HepG2 (cell line): ENCODE data around the gene DDIT4. TPM values are rescaled to one million over a fixed set of nuclear protein-coding genes. Genes with fewer than 3 reads are reported as not detected.
A peak's percentile ranks its signal among the peaks of the same experiment; 100 is the strongest.

ENCODE experiments used
- ATAC-seq: fragments of 200-7000 bp; cut with Tn5 transposase; 3 replicates; pipeline ENCODE4 v1.9.1; 2020; ENCODE audit warnings: mild to moderate bottlenecking, moderate library complexity
- BruUV-seq: library from RNA; stranded (reverse); fragments of 400-500 nt; replicated peaks from 2 replicates; lab custom pipeline; 2021; lab: Mats Ljungman, UMichigan
- CTCF ChIA-PET: fragments of 300-600 bp; formaldehyde crosslinking; extraction: SDS; loops from one replicate; lab custom pipeline; 2021; ENCODE audit warnings: low total read pairs, inconsistent platforms, low intra/inter-chr PET ratio; lab: Yijun Ruan, JAX
- POLR2A ChIA-PET: fragments of 350-600 bp; sonication (Branson Sonifier 250); formaldehyde crosslinking; loops from one replicate; lab custom pipeline; 2020; ENCODE audit warnings: antibody characterized with exemption, inconsistent platforms; lab: Yijun Ruan, JAX
- DNase-seq: peaks from one replicate; pipeline ENCODE4 v3.0.0-alpha.2; 2015; ENCODE audit warnings: low spot score
- FAIRE-seq: peaks from 3 replicates; lab custom pipeline; 2011; peaks lifted over from hg19 to GRCh38; lab: Jason Lieb, UNC
- H2AFZ ChIP-seq: one replicate; pipeline ENCODE4 v1.6.1; 2011; ENCODE audit warnings: low read length, inconsistent platforms
- H3K27ac ChIP-seq: fragments of 300-600 bp; 3 replicates; pipeline ENCODE4 v1.8.0; 2011; ENCODE audit warnings: mixed run types, mild to moderate bottlenecking, mixed read lengths, low read length, inconsistent platforms; ENCODE audit not compliant: insufficient read depth; ENCODE audit errors: extremely low read length
- H3K27me3 ChIP-seq, 2 experiments: fragments of 200-600 bp in 1 of 2; 2 replicates in 1 of 2; 3 replicates in 1 of 2; pipeline versions ENCODE4 v1.6.0 to v1.8.0; 2011; ENCODE audit warnings: low read length in 2 of 2, mild to moderate bottlenecking in 2 of 2, moderate library complexity in 2 of 2, inconsistent platforms in 1 of 2; ENCODE audit not compliant: insufficient read depth in 2 of 2, control insufficient read depth in 1 of 2
- H3K36me3 ChIP-seq, 2 experiments: fragments of 200-600 bp in 1 of 2; replicated peaks in 1 of 2; 2 replicates in 1 of 2; 3 replicates in 1 of 2; pipeline versions ENCODE4 v1.5.1 to v1.8.0; 2011; ENCODE audit warnings: low read length in 2 of 2, inconsistent platforms in 1 of 2; ENCODE audit not compliant: insufficient read depth in 2 of 2, control insufficient read depth in 1 of 2
- H3K4me1 ChIP-seq: 2 replicates; pipeline ENCODE4 v1.5.1; 2012; ENCODE audit warnings: low read length, inconsistent platforms; ENCODE audit not compliant: insufficient read depth
- H3K4me2 ChIP-seq: 2 replicates; pipeline ENCODE4 v1.6.0; 2011; ENCODE audit warnings: low read depth, low read length, inconsistent platforms
- H3K4me3 ChIP-seq, 3 experiments: fragments of 200-600 bp in 1 of 3; sonication (generic), shearing (Covaris generic) in 1 of 3; replicated peaks in 1 of 3; 2 replicates each; pipeline ENCODE4 v1.5.1; 2011 to 2016; ENCODE audit warnings: low read length in 3 of 3, inconsistent platforms in 2 of 3, low read depth in 2 of 3, mild to moderate bottlenecking in 2 of 3, control low read depth in 1 of 3, mixed read lengths in 1 of 3; ENCODE audit not compliant: insufficient read depth in 1 of 3
- H3K79me2 ChIP-seq: one replicate; pipeline ENCODE4 v1.6.1; 2011; ENCODE audit warnings: low read length, inconsistent platforms; ENCODE audit not compliant: insufficient read depth
- H3K9ac ChIP-seq: 2 replicates; pipeline ENCODE4 v1.6.0; 2011; ENCODE audit warnings: mild to moderate bottlenecking, low read depth, low read length, inconsistent platforms; ENCODE audit not compliant: insufficient read depth
- H3K9me3 ChIP-seq: 2 replicates; pipeline ENCODE4 v1.5.1; 2012; ENCODE audit warnings: mild to moderate bottlenecking, low read length
- H4K20me1 ChIP-seq: 2 replicates; pipeline ENCODE4 v1.6.0; 2011; ENCODE audit warnings: inconsistent platforms, mild to moderate bottlenecking, low read length, moderate library complexity; ENCODE audit not compliant: insufficient read depth
- CEBPB ChIP-seq: IDR thresholded peaks from 2 replicates; pipeline ENCODE4 v1.6.1; 2011; ENCODE audit warnings: low read depth, low read length, improper control_type of control experiment, borderline replicate concordance
- CENPT ChIP-seq: sonication (generic); formaldehyde crosslinking; IDR thresholded peaks from 2 replicates; pipeline ENCODE4 v1.8.0; 2022; ENCODE audit warnings: low read depth, mild to moderate bottlenecking, moderate library complexity, missing genetic modification reagents
- GABPA ChIP-seq, 2 experiments: IDR thresholded peaks; 2 replicates each; pipeline ENCODE4 v1.6.1; 2011 to 2016; ENCODE audit warnings: low read depth in 2 of 2, low read length in 1 of 2, missing biosample characterization in 1 of 2, missing genetic modification characterization in 1 of 2
- MBD4 ChIP-seq: IDR thresholded peaks from 2 replicates; pipeline ENCODE4 v1.6.1; 2012; ENCODE audit warnings: low read length, inconsistent platforms, borderline replicate concordance
- SNAPC2 ChIP-seq: sonication (generic); formaldehyde crosslinking; IDR thresholded peaks from 2 replicates; pipeline ENCODE4 v1.8.1; 2022; ENCODE audit warnings: mild to moderate bottlenecking, missing genetic modification reagents
- ZNF3 ChIP-seq: IDR thresholded peaks from 2 replicates; pipeline ENCODE4 v1.7.0; 2017; ENCODE audit warnings: inconsistent platforms
- ZNF841 ChIP-seq: sonication (generic); formaldehyde crosslinking; IDR thresholded peaks from 2 replicates; pipeline ENCODE4 v1.8.1; 2023; ENCODE audit warnings: missing genetic modification reagents, borderline replicate concordance
- ZSCAN29 ChIP-seq: sonication (generic); formaldehyde crosslinking; conservative IDR thresholded peaks from 2 replicates; pipeline ENCODE4 v1.4.0; 2020; ENCODE audit warnings: mild to moderate bottlenecking, missing genetic modification reagents
- ZSCAN31 ChIP-seq: sonication (generic); formaldehyde crosslinking; IDR thresholded peaks from 2 replicates; pipeline ENCODE4 v1.5.0; 2020; ENCODE audit warnings: low read depth, mild to moderate bottlenecking, missing genetic modification reagents
- WGBS: methylation state at CpG from one replicate; pipeline ENCODE4 v1.1.6; 2017; ENCODE audit warnings: low lambda C conversion rate; 5-methylcytosine and 5-hydroxymethylcytosine counted together
- in situ Hi-C: cut with HindIII; loops from 2 replicates; pipeline ENCODE4 v1.10.0; 2017; ENCODE audit warnings: low pct_unique_long_range_greater_than_20kb; ENCODE audit not compliant: extremely low pct_ligation_motif_present
- intact Hi-C: fragments of 100-400 bp; cut with micrococcal nuclease; formaldehyde crosslinking; loops from one replicate; pipeline ENCODE4 v1.10.0; 2022; ENCODE audit not compliant: unreplicated experiment
- polyA plus RNA-seq, 8 experiments: library from polyadenylated mRNA; depleted of rRNA in 3 of 8; stranded (reverse) in 7 of 8; unstranded in 1 of 8; fragments of >200 nt; fragmentation: Illumina TruSeq in 4 of 8; extraction: Trizol in 4 of 8; gene quantifications; 2 replicates each; pipeline versions ENCODE4 v1.2.1 to v1.2.3, GENCODE V29; 2011 to 2016; ENCODE audit warnings: low read depth in 4 of 8, missing spikeins in 1 of 8, mixed read lengths in 1 of 8; ENCODE audit not compliant: insufficient read depth in 1 of 8
- total RNA-seq, 5 experiments: library from RNA; depleted of rRNA; stranded (reverse); fragments of >200 nt; fragmentation: Illumina TruSeq; extraction: Trizol; gene quantifications; 2 replicates each; pipeline ENCODE4 v1.2.3, GENCODE V29; 2016; ENCODE audit warnings: low read depth in 1 of 5
- TF ChIP-seq, protein P1 (sequence below): sonication (generic); formaldehyde crosslinking; IDR thresholded peaks from 2 replicates; pipeline ENCODE4 v1.5.1; 2020; ENCODE audit warnings: mild to moderate bottlenecking, missing genetic modification reagents, moderate library complexity
- TF ChIP-seq, protein P2 (sequence below): sonication (generic); formaldehyde crosslinking; IDR thresholded peaks from 2 replicates; pipeline ENCODE4 v1.4.0; 2020; ENCODE audit warnings: missing genetic modification reagents

Gene DDIT4
- total and polyA plus RNA-seq, 2 of the 13 experiments (the other 11 are each of a cell fraction or from before 2014, with no cell fraction given): 35.6 to 40.7 TPM

DNA sequence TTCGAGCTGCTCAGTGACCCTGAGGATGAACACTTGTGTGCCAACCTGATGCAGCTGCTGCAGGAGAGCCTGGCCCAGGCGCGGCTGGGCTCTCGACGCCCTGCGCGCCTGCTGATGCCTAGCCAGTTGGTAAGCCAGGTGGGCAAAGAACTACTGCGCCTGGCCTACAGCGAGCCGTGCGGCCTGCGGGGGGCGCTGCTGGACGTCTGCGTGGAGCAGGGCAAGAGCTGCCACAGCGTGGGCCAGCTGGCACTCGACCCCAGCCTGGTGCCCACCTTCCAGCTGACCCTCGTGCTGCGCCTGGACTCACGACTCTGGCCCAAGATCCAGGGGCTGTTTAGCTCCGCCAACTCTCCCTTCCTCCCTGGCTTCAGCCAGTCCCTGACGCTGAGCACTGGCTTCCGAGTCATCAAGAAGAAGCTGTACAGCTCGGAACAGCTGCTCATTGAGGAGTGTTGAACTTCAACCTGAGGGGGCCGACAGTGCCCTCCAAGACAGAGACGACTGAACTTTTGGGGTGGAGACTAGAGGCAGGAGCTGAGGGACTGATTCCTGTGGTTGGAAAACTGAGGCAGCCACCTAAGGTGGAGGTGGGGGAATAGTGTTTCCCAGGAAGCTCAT lies 1.1 kb downstream of the DDIT4 start (continued):
- TF ChIP-seq, protein P1, sequence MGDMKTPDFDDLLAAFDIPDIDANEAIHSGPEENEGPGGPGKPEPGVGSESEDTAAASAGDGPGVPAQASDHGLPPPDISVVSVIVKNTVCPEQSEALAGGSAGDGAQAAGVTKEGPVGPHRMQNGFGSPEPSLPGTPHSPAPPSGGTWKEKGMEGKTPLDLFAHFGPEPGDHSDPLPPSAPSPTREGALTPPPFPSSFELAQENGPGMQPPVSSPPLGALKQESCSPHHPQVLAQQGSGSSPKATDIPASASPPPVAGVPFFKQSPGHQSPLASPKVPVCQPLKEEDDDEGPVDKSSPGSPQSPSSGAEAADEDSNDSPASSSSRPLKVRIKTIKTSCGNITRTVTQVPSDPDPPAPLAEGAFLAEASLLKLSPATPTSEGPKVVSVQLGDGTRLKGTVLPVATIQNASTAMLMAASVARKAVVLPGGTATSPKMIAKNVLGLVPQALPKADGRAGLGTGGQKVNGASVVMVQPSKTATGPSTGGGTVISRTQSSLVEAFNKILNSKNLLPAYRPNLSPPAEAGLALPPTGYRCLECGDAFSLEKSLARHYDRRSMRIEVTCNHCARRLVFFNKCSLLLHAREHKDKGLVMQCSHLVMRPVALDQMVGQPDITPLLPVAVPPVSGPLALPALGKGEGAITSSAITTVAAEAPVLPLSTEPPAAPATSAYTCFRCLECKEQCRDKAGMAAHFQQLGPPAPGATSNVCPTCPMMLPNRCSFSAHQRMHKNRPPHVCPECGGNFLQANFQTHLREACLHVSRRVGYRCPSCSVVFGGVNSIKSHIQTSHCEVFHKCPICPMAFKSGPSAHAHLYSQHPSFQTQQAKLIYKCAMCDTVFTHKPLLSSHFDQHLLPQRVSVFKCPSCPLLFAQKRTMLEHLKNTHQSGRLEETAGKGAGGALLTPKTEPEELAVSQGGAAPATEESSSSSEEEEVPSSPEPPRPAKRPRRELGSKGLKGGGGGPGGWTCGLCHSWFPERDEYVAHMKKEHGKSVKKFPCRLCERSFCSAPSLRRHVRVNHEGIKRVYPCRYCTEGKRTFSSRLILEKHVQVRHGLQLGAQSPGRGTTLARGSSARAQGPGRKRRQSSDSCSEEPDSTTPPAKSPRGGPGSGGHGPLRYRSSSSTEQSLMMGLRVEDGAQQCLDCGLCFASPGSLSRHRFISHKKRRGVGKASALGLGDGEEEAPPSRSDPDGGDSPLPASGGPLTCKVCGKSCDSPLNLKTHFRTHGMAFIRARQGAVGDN (CRISPR knock-in tag): peak; percentile 91
- TF ChIP-seq, protein P2, sequence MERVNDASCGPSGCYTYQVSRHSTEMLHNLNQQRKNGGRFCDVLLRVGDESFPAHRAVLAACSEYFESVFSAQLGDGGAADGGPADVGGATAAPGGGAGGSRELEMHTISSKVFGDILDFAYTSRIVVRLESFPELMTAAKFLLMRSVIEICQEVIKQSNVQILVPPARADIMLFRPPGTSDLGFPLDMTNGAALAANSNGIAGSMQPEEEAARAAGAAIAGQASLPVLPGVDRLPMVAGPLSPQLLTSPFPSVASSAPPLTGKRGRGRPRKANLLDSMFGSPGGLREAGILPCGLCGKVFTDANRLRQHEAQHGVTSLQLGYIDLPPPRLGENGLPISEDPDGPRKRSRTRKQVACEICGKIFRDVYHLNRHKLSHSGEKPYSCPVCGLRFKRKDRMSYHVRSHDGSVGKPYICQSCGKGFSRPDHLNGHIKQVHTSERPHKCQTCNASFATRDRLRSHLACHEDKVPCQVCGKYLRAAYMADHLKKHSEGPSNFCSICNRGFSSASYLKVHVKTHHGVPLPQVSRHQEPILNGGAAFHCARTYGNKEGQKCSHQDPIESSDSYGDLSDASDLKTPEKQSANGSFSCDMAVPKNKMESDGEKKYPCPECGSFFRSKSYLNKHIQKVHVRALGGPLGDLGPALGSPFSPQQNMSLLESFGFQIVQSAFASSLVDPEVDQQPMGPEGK (CRISPR knock-in tag): peak; percentile 20; the same call in 1 of the 2 replicates

DNA sequence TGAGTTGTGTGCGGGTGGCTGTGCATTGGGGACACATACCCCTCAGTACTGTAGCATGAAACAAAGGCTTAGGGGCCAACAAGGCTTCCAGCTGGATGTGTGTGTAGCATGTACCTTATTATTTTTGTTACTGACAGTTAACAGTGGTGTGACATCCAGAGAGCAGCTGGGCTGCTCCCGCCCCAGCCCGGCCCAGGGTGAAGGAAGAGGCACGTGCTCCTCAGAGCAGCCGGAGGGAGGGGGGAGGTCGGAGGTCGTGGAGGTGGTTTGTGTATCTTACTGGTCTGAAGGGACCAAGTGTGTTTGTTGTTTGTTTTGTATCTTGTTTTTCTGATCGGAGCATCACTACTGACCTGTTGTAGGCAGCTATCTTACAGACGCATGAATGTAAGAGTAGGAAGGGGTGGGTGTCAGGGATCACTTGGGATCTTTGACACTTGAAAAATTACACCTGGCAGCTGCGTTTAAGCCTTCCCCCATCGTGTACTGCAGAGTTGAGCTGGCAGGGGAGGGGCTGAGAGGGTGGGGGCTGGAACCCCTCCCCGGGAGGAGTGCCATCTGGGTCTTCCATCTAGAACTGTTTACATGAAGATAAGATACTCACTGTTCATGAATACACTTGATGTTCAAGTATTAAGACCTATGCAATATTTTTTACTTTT lies 1.8 kb downstream of the DDIT4 start:
- Histone ChIP-seq H3K4me1 (peaks cover 64% of the 10 kb centered on the region), H3K9ac (peak overlapping the region; percentile 93), H3K9me3 (no peaks in the 10 kb centered on the region), H3K27me3 (no peaks in the 10 kb centered on the region; a peak in 1 of 5 replicates), H3K4me3 (peak overlapping the region; percentile 81 to 99 (median 98)), H3K4me2 (peak overlapping the region; percentile 97), H2AFZ (no peak overlapping the region), H3K36me3 (peaks cover 2 to 13% of the 10 kb centered on the region in 2 experiments; a peak in 3 of 5 replicates), H4K20me1 (peaks cover 26% of the 10 kb centered on the region), H3K27ac (peak overlapping the region; percentile 76), H3K79me2 (peaks cover 23% of the 10 kb centered on the region)
- ChIA-PET CTCF (interaction anchor here (1.9 kb wide), 1 partner anchor 53 kb away, joined by 9 read pairs; no protein-coding TSS in a partner anchor), POLR2A (interaction anchor here (0.6 to 8.5 kb wide), 24 partner anchors 10 to 244 kb away, joined by 3 to 322 read pairs (median 12); partner anchors contain the start of genes ANAPC16 and ASCC1)
- no TSS peak for BruUV-seq
- intact Hi-C loops: no loop called here
- 4% methylated on average over 12 of the region's 12 CpGs for WGBS
- ATAC-seq: no peak
- in situ Hi-C loops: loop anchor here (5.0 kb wide), 1 partner anchor 52 kb away; no protein-coding TSS in a partner anchor
- DNase-seq: no peak
- FAIRE-seq: no peak
- TF ChIP-seq, protein P2 (CRISPR knock-in tag): peak; percentile 86
- peak; percentile 33; the same call in 1 of the 2 replicates for TF ChIP-seq ZSCAN29 (CRISPR knock-in tag)
- no peak for TF ChIP-seq ZNF841
- TF ChIP-seq GABPA (IDR thresholded peaks at IDR 0.05; ENCODE audit: low read depth, low read length): no peak
- TF ChIP-seq GABPA (CRISPR knock-in tag; IDR thresholded peaks at IDR 0.05; ENCODE audit: low read depth): no peak
- no peak for TF ChIP-seq SNAPC2 (CRISPR knock-in tag)
- TF ChIP-seq MBD4: peak; percentile 44; the same call in 1 of the 2 replicates
- TF ChIP-seq ZNF3: no peak
- TF ChIP-seq CENPT (CRISPR knock-in tag): 0 out of 2 replicates have a peak, but pooled peaks have one; percentile 8
- no peak for TF ChIP-seq ZSCAN31 (CRISPR knock-in tag)
- TF ChIP-seq CEBPB: no peak
